ENCODE data around the gene ABI3BP.

The ABI3BP gene

GRCh38 chr3:100941041-100941440 lies 52.2 kb downstream of the ABI3BP start:
- no peak for DNase-seq

GRCh38 chr3:100936931-100937330 lies 56.3 kb downstream of the ABI3BP start:
- no peak for DNase-seq

DNA sequence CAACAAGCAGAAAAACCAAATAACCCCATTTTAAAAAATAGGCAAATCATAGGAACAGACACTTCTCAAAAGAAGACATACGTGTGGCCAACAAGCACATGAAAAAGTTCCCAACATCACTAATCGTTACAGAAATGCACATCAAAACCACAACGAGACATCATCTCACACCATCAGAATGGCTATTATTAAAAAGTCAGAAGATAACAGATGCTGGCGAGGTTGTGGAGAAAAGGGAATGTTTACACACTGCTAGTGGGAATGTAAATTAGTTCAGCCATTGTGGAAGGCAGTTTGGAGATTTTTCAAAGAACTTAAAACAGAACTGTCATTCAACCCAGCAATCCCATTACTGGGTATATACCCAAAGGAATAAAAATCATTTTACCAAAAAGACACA lies 60.7 kb downstream of the ABI3BP start:
- no peak for DNase-seq

GRCh38 chr3:100928638-100929428 lies 64.4 kb downstream of the ABI3BP start:
- DNase-seq = no peak

DNA sequence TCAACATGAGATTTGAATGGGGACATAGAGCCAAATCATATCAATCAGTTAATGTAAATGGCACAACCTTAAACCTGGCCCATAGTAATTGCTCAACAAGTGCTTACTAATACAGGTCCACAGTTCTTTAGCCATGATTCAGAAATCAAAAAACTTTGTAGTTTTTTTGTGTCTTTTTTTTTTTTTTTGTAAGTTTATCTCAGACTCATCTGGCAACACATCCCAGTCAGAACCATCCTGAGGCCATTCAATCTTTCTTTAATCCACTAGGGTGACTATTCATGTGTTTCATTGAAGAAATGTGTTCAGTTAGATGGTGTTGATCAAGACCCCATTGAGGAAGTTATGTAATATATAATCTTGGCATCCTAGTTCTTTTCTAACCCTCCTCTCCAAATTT lies 65.4 kb downstream of the ABI3BP start:
- DNase-seq = no peak

GRCh38 chr3:100915706-100916495 lies 77.3 kb downstream of the ABI3BP start:
- no peak for DNase-seq

DNA sequence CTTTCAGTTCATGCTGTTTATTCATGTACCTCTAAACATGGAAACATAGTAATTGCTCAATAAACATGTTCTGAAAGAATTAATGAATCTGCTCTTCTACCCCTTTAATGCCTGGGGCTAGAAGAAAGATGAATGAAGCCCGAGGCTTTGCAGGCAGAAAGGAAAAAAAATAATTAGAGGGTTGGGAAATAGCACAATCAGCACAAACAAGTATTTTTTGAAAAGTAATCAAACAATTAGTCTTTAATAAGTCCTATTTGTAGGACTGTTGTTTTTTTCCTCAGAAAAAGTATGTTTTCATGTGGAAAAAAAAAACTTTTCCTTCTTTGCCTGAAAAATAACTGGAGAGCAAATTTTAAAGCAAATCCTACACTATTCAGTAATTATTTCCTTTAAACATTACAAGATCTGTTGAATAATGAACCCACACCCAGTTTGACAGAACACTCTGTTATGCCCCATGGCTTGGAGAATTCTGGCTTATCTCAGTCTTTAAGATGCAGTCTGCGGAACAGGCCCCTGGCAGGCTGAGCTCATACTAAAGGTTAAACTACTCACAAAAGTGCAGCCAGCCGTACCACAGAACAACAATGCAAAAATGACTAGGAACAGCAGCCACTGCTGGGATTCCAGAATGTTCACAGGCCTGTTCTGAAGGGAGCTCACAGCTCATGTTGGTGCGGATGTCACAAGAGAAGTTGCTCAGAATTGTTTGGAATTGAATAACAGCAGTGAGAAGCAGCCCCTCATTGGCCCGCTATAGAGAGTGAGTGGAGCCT lies 79.2 kb downstream of the ABI3BP start:
- peak; percentile 3 for DNase-seq

- DNase-seq = no peak
These were observed 80.2 kb downstream of the ABI3BP start for GRCh38 chr3:100912976-100913545.

GRCh38 chr3:100912571-100912970 lies 80.7 kb downstream of the ABI3BP start:
- no peak for DNase-seq

DNA sequence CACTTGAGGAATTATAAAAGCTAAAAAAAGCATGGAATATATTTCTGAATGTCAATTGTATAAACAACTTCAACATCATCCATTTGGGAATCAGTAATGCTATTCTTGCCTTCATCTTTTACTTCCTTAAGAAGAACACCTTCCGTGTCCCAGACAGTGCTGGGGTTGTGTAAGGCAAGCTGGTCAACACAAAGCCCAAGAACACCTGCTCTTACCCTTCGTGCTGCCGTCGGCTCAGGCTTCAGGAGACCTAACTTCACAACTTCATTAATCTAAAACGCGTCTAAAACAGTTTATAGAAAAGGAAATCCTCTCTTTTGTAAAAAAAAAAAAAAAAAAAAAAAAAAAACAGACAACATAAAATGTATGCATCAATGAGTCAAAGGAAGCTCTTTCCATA lies 81.3 kb downstream of the ABI3BP start:
- no peak for DNase-seq

DNA sequence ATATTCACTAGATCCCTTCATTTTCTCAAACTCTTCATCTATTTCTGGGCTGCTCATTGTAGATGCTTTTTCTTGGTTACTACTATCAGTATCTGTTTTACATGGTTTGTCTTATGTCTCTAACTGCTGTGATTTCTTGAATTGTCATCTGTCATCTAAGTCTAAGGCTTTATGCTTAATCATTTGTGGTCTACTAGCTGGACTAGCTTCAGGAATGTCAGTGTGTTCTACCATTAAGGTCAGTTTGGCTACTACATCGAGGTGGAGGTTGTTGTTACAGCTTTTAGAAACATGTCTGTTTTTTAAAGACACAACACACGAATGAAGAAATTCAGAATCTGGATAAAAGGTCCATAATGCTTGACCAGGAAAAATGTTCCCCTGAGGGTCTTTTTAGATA lies 82.2 kb downstream of the ABI3BP start:
- no peak for DNase-seq

- no peak for DNase-seq
These were observed 90.6 kb downstream of the ABI3BP start for GRCh38 chr3:100902572-100902971.

- no peak for DNase-seq
These were observed 92.4 kb downstream of the ABI3BP start for GRCh38 chr3:100900671-100901335.

DNA sequence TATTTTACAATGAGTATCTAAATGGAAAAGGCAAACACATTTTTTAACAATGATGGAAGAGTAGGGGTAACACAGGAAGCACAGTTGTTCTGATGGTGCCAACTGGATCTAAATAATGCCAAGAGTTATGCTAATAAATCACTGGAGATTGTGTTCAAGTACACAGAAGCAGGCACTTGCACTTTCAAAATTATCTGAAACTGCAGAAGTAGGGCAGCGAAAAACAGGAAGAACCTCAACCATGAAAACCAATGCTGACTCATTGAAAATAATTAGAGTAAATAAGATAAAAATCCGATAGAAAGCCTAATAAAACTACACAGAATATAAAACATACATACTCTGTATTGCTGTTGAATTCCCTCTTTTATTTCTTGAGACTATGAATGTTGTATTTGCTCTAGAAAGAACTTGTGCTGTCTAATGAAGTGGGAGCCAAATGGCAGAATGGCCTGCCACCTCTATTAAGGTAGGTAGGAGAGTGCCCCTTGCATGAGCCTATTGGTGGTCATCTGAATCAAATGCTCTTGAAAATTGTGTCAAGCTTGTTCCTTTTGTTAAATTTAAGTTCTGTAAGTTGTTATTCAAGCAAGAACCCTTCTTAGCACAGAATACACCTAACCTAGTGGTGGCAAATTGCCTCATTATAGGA lies 93.7 kb downstream of the ABI3BP start:
- no peak for DNase-seq

- no peak for DNase-seq
These were observed 94.5 kb downstream of the ABI3BP start for GRCh38 chr3:100898681-100899080.

GRCh38 chr3:100896994-100897393 lies 96.2 kb downstream of the ABI3BP start:
- DNase-seq = no peak

- no peak for DNase-seq
These were observed 99.6 kb downstream of the ABI3BP start for GRCh38 chr3:100893590-100893989.

GRCh38 chr3:100893108-100893507 lies 100.1 kb downstream of the ABI3BP start:
- DNase-seq = no peak

DNA sequence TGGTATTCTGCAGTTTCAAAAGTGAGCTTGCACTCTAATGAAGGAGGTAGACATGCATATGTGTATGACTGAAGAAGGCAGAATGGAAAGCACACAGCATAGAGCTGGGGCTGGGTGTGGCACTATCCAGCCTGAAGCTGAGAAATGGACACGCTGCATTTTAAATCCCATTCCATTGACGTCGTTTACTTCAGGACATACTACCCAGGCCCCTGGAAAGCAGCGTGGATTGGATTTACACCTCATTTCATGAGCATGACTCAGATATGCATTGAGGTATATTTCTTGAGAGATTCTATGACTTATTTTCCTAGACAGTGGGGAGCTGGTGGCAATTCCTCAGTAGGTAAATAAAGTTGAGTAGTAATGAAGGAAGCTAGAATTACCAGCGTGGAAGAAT lies 101.4 kb downstream of the ABI3BP start:
- DNase-seq = no peak

- DNase-seq = no peak
These were observed 102.2 kb downstream of the ABI3BP start for GRCh38 chr3:100891033-100891432.

DNA sequence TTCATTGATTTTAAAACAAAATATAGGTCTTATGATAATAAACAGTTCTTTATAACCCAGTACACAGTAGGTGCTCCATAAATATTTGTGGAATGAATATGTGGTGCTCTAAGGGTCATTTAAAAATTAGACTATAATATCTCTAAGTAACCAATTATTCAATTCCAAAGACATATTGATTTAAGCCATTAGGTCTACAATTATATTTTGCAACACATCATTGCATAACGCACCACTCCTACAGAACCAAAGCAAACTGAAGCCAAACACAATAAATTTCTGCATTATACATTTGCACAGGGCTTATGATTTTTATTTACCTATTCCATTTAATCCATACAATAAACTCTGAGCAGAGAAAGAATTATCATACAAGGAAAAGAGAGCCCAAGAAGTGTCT lies 104.3 kb downstream of the ABI3BP start:
- DNase-seq = no peak

GRCh38 chr3:100882571-100882984 lies 110.6 kb downstream of the ABI3BP start:
- DNase-seq = no peak

All from right kidney (tissue), 1 donor.